HEK293 (cell line): ENCODE measurements around the gene PRR15L.

Source experiments
- CTCF ChIA-PET: fragments of 350-600 bp; formaldehyde crosslinking; extraction: SDS; loops from one replicate; lab custom pipeline; 2021; ENCODE audit warnings: antibody characterized with exemption; lab: Yijun Ruan, JAX
- POLR2A ChIA-PET: fragments of 300-600 bp; formaldehyde crosslinking; extraction: SDS; loops from one replicate; lab custom pipeline; 2020; ENCODE audit warnings: antibody characterized with exemption, inconsistent platforms; lab: Yijun Ruan, JAX
- H3K27ac ChIP-seq: fragments of 200-500 bp; sonication (Bioruptor generic); 2 replicates; pipeline ENCODE4 v1.5.1; 2014; ENCODE audit warnings: low read depth, low read length, control low read depth, inconsistent platforms; ENCODE audit errors: extremely low read depth
- H3K36me3 ChIP-seq, 2 experiments: fragments of 200-500 bp in 1 of 2; sonication (Bioruptor generic) in 1 of 2; 1 replicate in 1 of 2; 2 replicates in 1 of 2; pipeline ENCODE4 v1.5.1; 2014 to 2017; ENCODE audit warnings: inconsistent platforms in 2 of 2, low read length in 2 of 2; ENCODE audit not compliant: control insufficient read depth in 2 of 2, insufficient read depth in 1 of 2
- H3K4me1 ChIP-seq: fragments of 200-500 bp; sonication (Bioruptor generic); 2 replicates; pipeline ENCODE4 v1.5.1; 2014; ENCODE audit warnings: mild to moderate bottlenecking, low read length, inconsistent platforms; ENCODE audit not compliant: control insufficient read depth, insufficient read depth
- H3K4me3 ChIP-seq: 2 replicates; pipeline ENCODE4 v1.5.1; 2011; ENCODE audit warnings: low read depth, mild to moderate bottlenecking, control low read depth, low read length, moderate library complexity
- H3K9me3 ChIP-seq: fragments of 200-500 bp; sonication (Bioruptor generic); 2 replicates; pipeline ENCODE4 v1.5.1; 2014; ENCODE audit warnings: low read depth, low read length, inconsistent platforms; ENCODE audit not compliant: control insufficient read depth, insufficient read depth
- KLF10 ChIP-seq: fragments of 450-650 bp; IDR thresholded peaks from 2 replicates; pipeline ENCODE4 v1.5.1; 2018; ENCODE audit warnings: missing biosample characterization, mild to moderate bottlenecking, missing genetic modification characterization
- MZF1 ChIP-seq: fragments of 450-650 bp; formaldehyde crosslinking; IDR thresholded peaks from 2 replicates; pipeline ENCODE4 v1.5.1; 2017; ENCODE audit warnings: missing biosample characterization, missing genetic modification characterization, borderline replicate concordance
- PRDM1 ChIP-seq: fragments of 450-650 bp; formaldehyde crosslinking; IDR thresholded peaks from 2 replicates; pipeline ENCODE4; 2016; ENCODE audit warnings: missing biosample characterization, missing genetic modification characterization
- PRDM6 ChIP-seq: fragments of 450-650 bp; formaldehyde crosslinking; IDR thresholded peaks from 2 replicates; pipeline ENCODE4 v1.5.1; 2017; ENCODE audit warnings: missing biosample characterization, missing genetic modification characterization
- SETDB1 ChIP-seq: IDR thresholded peaks from one replicate; pipeline ENCODE4 v1.6.1; 2017; ENCODE audit warnings: mild to moderate bottlenecking, low read length, moderate library complexity, mixed read lengths; ENCODE audit not compliant: insufficient read length
- TSHZ1 ChIP-seq: fragments of 450-650 bp; formaldehyde crosslinking; IDR thresholded peaks from 2 replicates; pipeline ENCODE4 v1.5.1; 2016; ENCODE audit warnings: missing biosample characterization, missing genetic modification characterization, borderline replicate concordance
- ZBTB11 ChIP-seq: fragments of 450-650 bp; formaldehyde crosslinking; conservative IDR thresholded peaks from 2 replicates; pipeline ENCODE4 v1.5.1; 2016; ENCODE audit warnings: low read depth, missing biosample characterization, missing genetic modification characterization
- ZBTB48 ChIP-seq: fragments of 450-650 bp; formaldehyde crosslinking; IDR thresholded peaks from 2 replicates; pipeline ENCODE4 v1.5.1; 2016; ENCODE audit warnings: missing biosample characterization, missing genetic modification characterization
- ZNF121 ChIP-seq: fragments of 450-650 bp; formaldehyde crosslinking; IDR thresholded peaks from 2 replicates; pipeline ENCODE4 v1.5.1; 2016; ENCODE audit warnings: missing biosample characterization, missing genetic modification characterization
- ZNF214 ChIP-seq: fragments of 450-650 bp; formaldehyde crosslinking; IDR thresholded peaks from 2 replicates; pipeline ENCODE4 v1.5.1; 2017; ENCODE audit warnings: missing biosample characterization, mild to moderate bottlenecking, missing genetic modification characterization, borderline replicate concordance
- ZNF366 ChIP-seq: fragments of 450-650 bp; formaldehyde crosslinking; conservative IDR thresholded peaks from 2 replicates; pipeline ENCODE4 v1.5.1; 2016; ENCODE audit warnings: missing biosample characterization, missing genetic modification characterization
- ZNF510 ChIP-seq: fragments of 450-650 bp; formaldehyde crosslinking; IDR thresholded peaks from 2 replicates; pipeline ENCODE4 v1.5.1; 2018; ENCODE audit warnings: mild to moderate bottlenecking, missing genetic modification characterization, missing biosample characterization; ENCODE audit not compliant: insufficient replicate concordance
- ZNF610 ChIP-seq: fragments of 450-650 bp; formaldehyde crosslinking; IDR thresholded peaks from 2 replicates; pipeline ENCODE4 v1.5.1; 2016; ENCODE audit warnings: missing biosample characterization, missing genetic modification characterization, borderline replicate concordance
- ZNF701 ChIP-seq: fragments of 450-650 bp; formaldehyde crosslinking; IDR thresholded peaks from 2 replicates; pipeline ENCODE4 v1.5.1; 2016; ENCODE audit warnings: missing biosample characterization, missing genetic modification characterization
- ZNF776 ChIP-seq: fragments of 450-650 bp; formaldehyde crosslinking; IDR thresholded peaks from 2 replicates; pipeline ENCODE4 v1.5.0; 2017; ENCODE audit warnings: missing biosample characterization, missing genetic modification characterization, borderline replicate concordance
- ZSCAN5A ChIP-seq: fragments of 450-650 bp; formaldehyde crosslinking; IDR thresholded peaks from 2 replicates; pipeline ENCODE4 v1.5.1; 2016; ENCODE audit warnings: missing biosample characterization, missing genetic modification characterization

The PRR15L gene

GRCh38 chr17:48003417-48004151 lies 45.9 kb upstream of the PRR15L start (continued):
- TF ChIP-seq TSHZ1 (tag by site-specific recombination) (no peak), ZNF510 (tag by site-specific recombination) (no peak), PRDM1 (tag by site-specific recombination) (peak; percentile 37), ZNF366 (tag by site-specific recombination) (peak; percentile 67)

- no peak for TF ChIP-seq SETDB1
- no peak for TF ChIP-seq ZNF121 (tag by site-specific recombination)
- TF ChIP-seq ZNF610 (tag by site-specific recombination): no peak
- TF ChIP-seq ZBTB48: no peak
- no peak for TF ChIP-seq PRDM6 (tag by site-specific recombination)
- TF ChIP-seq ZNF701 (tag by site-specific recombination): no peak
- no peak for TF ChIP-seq ZSCAN5A
- no peak for TF ChIP-seq KLF10
- TF ChIP-seq ZNF776: no peak
- no peak for TF ChIP-seq ZNF214 (tag by site-specific recombination)
- TF ChIP-seq MZF1 (tag by site-specific recombination): no peak
- TF ChIP-seq ZBTB11 (tag by site-specific recombination): no peak
- TF ChIP-seq, all 188 proteins: peak for 0
- Histone ChIP-seq H3K9me3 (no peaks in the 10 kb centered on the region), H3K4me3 (no peak overlapping the region), H3K4me1 (peaks cover 11% of the 10 kb centered on the region; the same call in 1 of the 2 replicates), H3K27ac (peak overlapping the region; percentile 42; the same call in 1 of the 2 replicates), H3K36me3 (no peaks in the 10 kb centered on the region)
- POLR2A ChIA-PET: interaction anchor here (1.2 kb wide), 1 partner anchor 16 kb away, joined by 3 read pairs; no protein-coding TSS in a partner anchor
- CTCF ChIA-PET: interaction anchor here (0.6 to 3.7 kb wide), 9 partner anchors 9 to 323 kb away, joined by 3 to 17 read pairs (median 4); no protein-coding TSS in a partner anchor
Observed at GRCh38 chr17:48002916-48003416, 45.3 kb upstream of the PRR15L start.
